NCI-H2196 treated with DMSO at 0.1 percent for 48 hours (cell line): ENCODE data around the gene TCEAL8.

Experiments used
- DNase-seq: peaks from one replicate; lab custom pipeline; 2025; ENCODE audit not compliant: unreplicated experiment; lab: John Stamatoyannopoulos, UW

TCEAL8 gene

DNA sequence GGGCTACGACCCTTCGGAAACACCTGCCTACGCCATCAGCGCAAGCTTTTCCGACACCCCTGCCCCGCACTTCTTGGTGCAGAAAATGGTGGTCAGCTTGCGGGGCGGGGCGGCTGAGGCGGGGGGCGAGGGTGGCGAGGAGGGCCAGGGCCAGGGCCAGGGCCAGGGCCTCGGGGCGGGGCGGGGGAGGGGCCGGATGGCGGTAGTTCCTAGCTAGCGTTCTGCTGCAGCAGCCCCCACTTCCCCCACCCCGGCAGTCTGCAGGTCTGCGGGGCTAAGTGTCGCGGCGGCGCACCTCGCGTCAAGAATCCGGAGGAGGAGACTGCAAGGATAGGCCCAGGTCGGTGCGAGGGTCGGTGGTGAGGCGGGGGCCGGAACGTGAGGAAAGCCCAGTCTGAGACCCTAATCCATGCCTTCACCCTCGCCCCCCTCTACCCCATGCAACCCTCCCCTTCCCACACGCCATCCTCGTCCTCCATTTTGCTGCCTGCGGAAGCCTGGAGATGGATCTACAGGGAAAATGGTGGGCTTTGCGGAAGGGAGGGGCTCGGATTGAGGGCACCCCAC, 39.4 kb downstream of the TCEAL8 start:
- DNase-seq, result peak; percentile 5

DNA sequence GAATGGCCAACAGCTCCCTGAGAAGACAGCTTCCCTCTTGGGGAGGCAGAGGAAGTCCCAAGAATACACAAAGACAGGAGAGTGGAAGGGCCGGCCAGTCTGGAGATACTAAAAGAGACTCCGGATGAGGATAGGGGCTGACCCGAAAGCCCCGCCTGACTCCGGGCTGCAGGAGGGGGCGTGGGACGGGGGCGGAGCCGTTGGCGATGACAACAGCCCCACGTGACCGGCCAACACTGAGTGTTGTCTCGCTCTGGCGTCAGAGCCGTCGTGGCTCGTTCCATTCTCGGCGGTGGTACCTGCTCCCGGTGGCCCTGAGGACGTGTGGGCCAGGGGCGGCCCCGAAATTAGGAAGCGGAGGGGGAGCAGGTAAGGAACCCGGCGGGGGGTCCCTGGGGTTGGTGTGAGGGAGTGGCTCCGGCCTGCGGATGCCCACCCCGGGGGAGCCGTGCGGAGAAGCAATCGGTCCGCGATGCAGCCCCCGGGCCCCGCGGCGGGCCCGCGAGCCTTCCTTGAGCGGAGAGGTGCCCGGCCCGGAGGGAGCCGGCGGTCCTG, 40.0 kb downstream of the TCEAL8 start, which contains the start of gene BEX4:
Gene BEX4, plus strand, starts transcription at position 239 of the 555 bp plus-strand sequence. CDS start 1,046 bp downstream, outside the sequence.
- peak; percentile 37 for DNase-seq

DNA sequence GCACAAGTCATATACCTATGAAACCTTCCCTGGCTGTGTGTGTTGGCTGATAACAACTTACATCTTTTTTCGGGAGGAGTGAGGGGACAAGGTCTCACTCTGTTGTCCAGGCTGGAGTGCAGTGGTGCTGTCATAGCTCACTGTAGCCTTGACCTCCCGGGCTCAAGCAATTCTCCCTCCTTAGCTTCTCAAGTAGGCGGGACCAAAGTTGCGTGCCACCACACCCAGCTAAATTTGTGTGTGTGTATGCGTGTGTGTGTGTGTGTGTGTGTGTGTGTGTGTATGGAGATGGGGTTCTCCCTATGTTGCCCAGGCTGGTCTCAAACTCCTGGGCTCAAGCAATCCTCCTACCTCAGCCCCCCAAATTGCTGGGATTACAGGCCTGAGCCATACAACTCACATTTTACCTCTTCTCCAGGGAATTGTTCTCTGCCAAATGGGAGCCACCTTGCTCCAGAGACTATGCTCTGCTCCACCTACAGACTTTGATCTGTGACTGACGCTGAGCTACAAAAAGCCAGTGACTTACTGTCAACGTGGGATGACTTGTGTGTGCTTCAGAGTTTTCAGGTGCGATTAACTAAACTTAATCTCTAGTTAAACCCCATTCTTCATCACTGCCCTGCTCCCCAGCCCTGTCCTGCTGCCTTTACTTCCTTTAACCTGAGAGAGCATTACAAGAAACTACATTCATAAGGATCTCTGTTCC, 42.1 kb downstream of the TCEAL8 start:
- no peak for DNase-seq

DNA sequence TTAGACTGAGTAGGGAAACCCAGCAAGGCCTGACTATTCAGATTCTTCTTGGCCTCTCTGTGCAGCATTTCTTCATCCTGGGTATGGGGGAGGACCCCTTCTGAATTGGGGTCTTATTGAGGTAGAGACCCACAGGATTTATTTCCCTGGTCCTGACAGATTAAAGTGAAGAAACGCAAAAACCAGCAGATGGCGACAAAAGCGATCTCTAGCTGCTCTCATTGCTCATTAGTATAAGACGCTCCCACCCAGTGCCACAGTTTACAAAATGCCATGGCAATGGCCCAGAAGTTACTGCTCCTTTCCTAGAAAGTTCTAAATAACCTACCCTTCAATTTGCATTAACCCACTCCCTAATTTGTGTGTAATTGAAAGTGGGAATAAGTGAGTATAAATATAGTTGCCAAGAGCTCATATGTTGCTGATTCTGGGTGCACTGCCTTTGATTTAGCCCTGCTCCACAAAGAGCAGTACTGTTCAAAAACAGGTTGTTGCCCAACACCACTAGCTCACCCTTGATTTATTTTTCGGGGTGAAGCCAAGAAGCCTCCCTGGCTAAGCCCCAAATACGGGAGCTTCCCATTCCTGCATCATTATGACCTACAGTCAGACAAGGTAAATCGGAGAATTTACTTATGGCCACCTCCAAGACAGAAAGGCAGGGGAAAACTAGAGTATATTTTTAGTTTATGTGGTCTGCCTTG, 43.8 kb downstream of the TCEAL8 start:
- DNase-seq, result no peak

DNA sequence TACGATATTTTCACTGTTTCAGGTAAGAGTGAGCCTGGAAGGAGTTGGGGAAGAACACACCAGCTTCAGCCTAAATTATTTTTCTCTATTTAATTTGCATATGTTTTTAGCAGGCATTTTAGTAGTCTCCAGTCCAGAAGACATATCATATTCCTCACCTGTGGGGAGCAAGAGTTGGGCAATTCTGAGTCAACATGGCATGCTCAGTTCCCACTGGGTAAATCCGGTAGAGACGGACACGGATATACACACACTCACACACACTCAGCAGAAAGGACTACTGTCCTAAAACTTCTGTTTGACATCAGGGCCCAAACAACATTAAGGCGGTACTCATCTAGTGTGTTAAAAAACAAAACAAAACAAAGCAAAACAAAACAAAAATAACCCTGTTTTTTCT, 44.9 kb downstream of the TCEAL8 start:
- no peak for DNase-seq
